GM19099 (cell line): Measurements from ENCODE around the gene CCDC85C.

Source experiments
- POLR2A ChIP-seq: IDR thresholded peaks from 3 replicates; pipeline ENCODE4 v1.6.1; 2011; ENCODE audit warnings: low read depth; ENCODE audit not compliant: insufficient read length; ENCODE audit errors: extremely low read depth

The CCDC85C gene

GRCh38 chr14:99531251-99532096 is 72.5 kb downstream of the CCDC85C start:
- TF ChIP-seq POLR2A, result no peak

GRCh38 chr14:99530407-99531155 is 73.4 kb downstream of the CCDC85C start:
- TF ChIP-seq POLR2A, result no peak

GRCh38 chr14:99529899-99530298 is 74.1 kb downstream of the CCDC85C start:
- TF ChIP-seq POLR2A, result no peak

GRCh38 chr14:99527427-99528076 is 76.5 kb downstream of the CCDC85C start:
- TF ChIP-seq POLR2A, result no peak

GRCh38 chr14:99527026-99527425 is 77.0 kb downstream of the CCDC85C start:
- TF ChIP-seq POLR2A, result no peak

GRCh38 chr14:99525699-99526080 is 78.3 kb downstream of the CCDC85C start:
- no peak for TF ChIP-seq POLR2A

GRCh38 chr14:99524804-99525698 is 79.0 kb downstream of the CCDC85C start:
- no peak for TF ChIP-seq POLR2A

- no peak for TF ChIP-seq POLR2A
Measured at GRCh38 chr14:99524091-99524661, 79.8 kb downstream of the CCDC85C start.

- no peak for TF ChIP-seq POLR2A
Measured at GRCh38 chr14:99523704-99524055, 80.3 kb downstream of the CCDC85C start.

- TF ChIP-seq POLR2A, result no peak
Measured at GRCh38 chr14:99522934-99523703, 80.9 kb downstream of the CCDC85C start.

- no peak for TF ChIP-seq POLR2A
Measured at GRCh38 chr14:99522457-99522891, 81.5 kb downstream of the CCDC85C start.

- TF ChIP-seq POLR2A, result no peak
Measured at GRCh38 chr14:99522025-99522401, 82.0 kb downstream of the CCDC85C start.

- no peak for TF ChIP-seq POLR2A
Measured at GRCh38 chr14:99521176-99522024, 82.6 kb downstream of the CCDC85C start.
